ENCODE data around the gene SLC38A5.

The SLC38A5 gene

DNA sequence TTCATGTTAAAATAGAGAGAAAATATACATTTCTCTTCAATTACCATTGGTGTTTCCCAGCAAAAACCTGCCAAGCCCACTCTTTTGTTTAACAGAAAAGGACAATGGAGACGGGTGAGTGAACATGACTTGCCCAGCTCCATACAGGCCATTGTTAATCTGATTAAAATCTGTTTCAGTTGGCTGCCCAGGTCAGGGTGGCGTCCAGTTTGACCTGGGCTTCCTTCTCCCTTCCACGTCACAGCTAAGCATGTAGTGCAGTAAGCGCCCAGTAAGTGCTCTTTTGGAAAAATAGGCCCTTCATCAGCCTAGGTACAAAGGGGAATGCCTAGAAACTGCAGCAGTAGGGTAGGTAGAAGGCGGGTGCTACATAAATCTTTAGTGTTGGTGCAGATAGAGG lies 37.2 kb upstream of the SLC38A5 start:
- H3K27me3 Mint-ChIP-seq: peaks cover 3% of the 10 kb centered on the region
- intact Hi-C loops (cut with micrococcal nuclease): no loop called here
- H3K27ac Mint-ChIP-seq: no peak overlapping the region
- no peak overlapping the region for H3K4me3 Mint-ChIP-seq
- H3K36me3 Mint-ChIP-seq (ENCODE audit: low read depth): peaks cover 5% of the 10 kb centered on the region
- peaks cover 15% of the 10 kb centered on the region for H3K4me1 Mint-ChIP-seq (ENCODE audit: low read depth)
- H3K9me3 Mint-ChIP-seq: no peaks in the 10 kb centered on the region

DNA sequence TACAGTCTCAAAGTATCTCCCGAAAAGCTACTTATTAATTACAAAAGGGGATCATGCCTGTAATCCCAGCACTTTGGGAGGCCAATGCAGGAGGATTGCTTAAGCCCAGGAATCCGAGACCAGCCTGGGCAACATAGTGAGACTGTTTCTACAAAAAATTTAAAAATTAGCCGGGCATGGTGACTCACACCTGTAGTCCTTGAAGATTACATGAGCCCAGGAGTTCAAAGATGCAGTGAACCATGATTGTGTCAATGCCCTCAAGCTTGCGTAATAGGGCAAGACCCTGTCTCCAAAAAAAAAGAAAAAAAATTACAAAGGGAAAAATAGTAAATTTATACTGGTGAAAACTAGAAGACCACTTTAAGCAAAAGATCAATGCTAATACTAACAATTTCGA lies 35.4 kb upstream of the SLC38A5 start:
- Mint-ChIP-seq H3K27me3 (peaks cover 3% of the 10 kb centered on the region), H3K9me3 (no peaks in the 10 kb centered on the region), H3K36me3 (ENCODE audit: low read depth) (no peaks in the 10 kb centered on the region), H3K4me1 (ENCODE audit: low read depth) (peaks cover 11% of the 10 kb centered on the region), H3K27ac (no peak overlapping the region), H3K4me3 (no peak overlapping the region)
- intact Hi-C loops (cut with micrococcal nuclease): no loop called here

DNA sequence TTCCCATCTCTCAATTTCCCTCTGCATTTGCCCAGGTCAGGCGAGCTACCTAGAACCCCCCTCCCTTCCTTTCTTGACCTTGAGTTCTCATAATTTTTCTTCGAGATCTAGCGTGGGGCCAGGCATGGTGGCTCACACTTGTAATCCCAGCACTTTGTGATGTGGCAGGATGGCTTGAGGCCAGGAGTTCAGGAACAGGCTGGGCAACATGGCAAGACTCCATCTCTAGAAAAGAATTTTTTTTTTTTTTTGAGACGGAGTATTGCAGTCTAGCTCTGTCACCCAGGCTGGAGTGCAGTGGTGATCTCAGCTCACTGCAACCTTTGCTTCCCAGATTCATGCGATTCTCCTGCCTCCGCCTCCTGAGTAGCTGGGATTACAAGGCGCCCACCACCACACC lies 34.2 kb upstream of the SLC38A5 start:
- H3K27ac Mint-ChIP-seq: no peak overlapping the region
- H3K4me3 Mint-ChIP-seq: no peak overlapping the region
- intact Hi-C loops (cut with micrococcal nuclease): no loop called here
- H3K36me3 Mint-ChIP-seq (ENCODE audit: low read depth): no peaks in the 10 kb centered on the region
- peaks cover 2% of the 10 kb centered on the region for H3K4me1 Mint-ChIP-seq (ENCODE audit: low read depth)
- peaks cover 3% of the 10 kb centered on the region for H3K27me3 Mint-ChIP-seq
- H3K9me3 Mint-ChIP-seq: no peaks in the 10 kb centered on the region

DNA sequence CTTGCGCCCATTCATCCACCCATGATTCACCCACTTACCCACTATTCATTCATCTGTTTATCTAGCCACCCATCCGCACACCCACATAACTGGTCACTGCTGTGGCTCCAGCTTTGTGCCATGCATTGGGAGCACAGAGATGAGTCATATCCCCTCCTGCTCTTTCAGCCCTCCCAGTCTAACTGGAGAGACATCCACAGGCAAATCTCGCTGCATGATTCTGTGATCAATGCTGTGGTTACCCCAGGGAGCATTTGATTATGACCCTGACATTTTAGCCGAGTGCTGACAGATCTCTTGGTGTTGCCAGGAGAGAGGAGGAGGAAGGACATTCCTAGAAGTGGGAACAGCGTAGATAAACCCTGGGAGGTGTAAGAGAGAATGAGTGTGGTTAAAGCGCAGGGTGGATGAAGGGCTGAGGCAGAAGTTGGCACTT lies 28.3 kb upstream of the SLC38A5 start:
- H3K4me1 Mint-ChIP-seq (ENCODE audit: low read depth): peaks cover 8% of the 10 kb centered on the region
- H3K36me3 Mint-ChIP-seq (ENCODE audit: low read depth): no peaks in the 10 kb centered on the region
- intact Hi-C loops (cut with micrococcal nuclease): no loop called here

DNA sequence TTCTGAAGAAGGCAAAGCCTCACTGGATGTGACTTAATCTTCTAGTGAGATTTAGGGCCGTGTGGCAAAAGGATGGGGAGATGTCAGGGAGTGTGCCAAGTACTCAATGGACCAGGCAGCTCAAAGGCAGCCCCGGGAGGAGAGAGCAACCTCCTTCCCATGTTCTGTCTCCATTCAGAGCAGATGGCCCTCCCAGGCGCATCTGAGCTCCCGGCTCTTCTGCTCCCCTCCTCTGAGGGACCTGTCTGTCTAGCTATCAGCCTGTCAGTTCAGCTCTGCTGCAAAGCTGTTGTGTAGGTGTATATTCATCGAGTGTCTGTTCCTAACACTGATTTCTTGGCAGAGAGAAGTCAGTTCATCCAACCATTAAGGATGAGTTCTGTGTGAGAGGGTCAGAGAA lies 27.8 kb upstream of the SLC38A5 start:
- Mint-ChIP-seq H3K27me3 (no peaks in the 10 kb centered on the region), H3K9me3 (no peaks in the 10 kb centered on the region), H3K4me3 (no peak overlapping the region), H3K36me3 (ENCODE audit: low read depth) (no peaks in the 10 kb centered on the region), H3K27ac (no peak overlapping the region), H3K4me1 (ENCODE audit: low read depth) (peaks cover 8% of the 10 kb centered on the region)
- intact Hi-C loops (cut with micrococcal nuclease): no loop called here

More for the DNA sequence above, 28.3 kb upstream of the SLC38A5 start:
- H3K27ac Mint-ChIP-seq: no peak overlapping the region
- H3K4me3 Mint-ChIP-seq: no peak overlapping the region
- no peaks in the 10 kb centered on the region for H3K9me3 Mint-ChIP-seq
- H3K27me3 Mint-ChIP-seq: no peaks in the 10 kb centered on the region

DNA sequence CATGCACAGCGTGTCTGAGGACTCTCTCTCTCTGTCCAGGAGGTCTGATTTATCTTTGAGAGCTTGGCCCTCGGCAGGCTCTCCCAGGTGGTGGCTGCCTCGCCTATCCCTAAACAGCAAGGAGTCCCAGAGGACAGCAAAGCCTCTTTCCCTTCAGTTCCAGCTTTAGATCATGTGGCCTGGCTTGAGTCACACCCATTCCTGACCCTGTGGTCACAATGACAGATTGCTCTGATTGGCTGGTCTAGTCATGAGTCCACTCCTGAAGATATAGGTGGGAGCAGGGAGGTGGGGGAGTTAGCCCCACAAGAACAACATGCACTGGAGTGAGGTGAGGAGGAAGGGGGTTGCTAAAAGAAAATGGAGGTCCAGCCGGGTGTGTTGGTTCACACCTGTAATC lies 26.6 kb upstream of the SLC38A5 start:
- Mint-ChIP-seq H3K9me3 (no peaks in the 10 kb centered on the region), H3K4me1 (ENCODE audit: low read depth) (peaks cover 17% of the 10 kb centered on the region), H3K27me3 (no peaks in the 10 kb centered on the region), H3K36me3 (ENCODE audit: low read depth) (no peaks in the 10 kb centered on the region), H3K4me3 (no peak overlapping the region), H3K27ac (no peak overlapping the region)
- intact Hi-C loops (cut with micrococcal nuclease): no loop called here

DNA sequence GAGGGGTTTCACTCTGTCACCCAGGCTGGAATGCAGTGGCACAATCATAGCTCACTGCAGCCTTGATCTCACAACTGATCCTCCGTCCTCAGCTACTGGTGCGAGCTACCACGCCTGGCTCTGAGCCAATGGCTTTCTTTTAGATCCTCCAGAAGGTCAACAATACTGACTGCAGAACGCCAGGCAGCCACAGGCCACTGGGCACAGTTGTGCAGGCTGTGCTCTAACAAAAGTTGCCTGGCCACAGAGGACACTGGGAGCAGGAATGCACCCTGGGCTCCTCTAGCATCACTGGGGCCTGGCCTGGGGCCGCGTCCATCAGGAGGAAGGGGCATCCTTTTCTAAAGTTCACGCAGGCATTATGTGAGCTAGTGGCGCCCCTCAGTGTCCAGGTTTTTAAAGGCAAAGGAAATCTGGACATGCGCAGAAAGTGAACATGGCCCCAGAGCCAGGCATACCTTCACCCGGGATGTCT lies 23.9 kb upstream of the SLC38A5 start:
- Mint-ChIP-seq H3K9me3 (no peaks in the 10 kb centered on the region), H3K4me3 (no peak overlapping the region), H3K27me3 (no peaks in the 10 kb centered on the region), H3K27ac (no peak overlapping the region), H3K4me1 (ENCODE audit: low read depth) (peaks cover 17% of the 10 kb centered on the region), H3K36me3 (ENCODE audit: low read depth) (no peaks in the 10 kb centered on the region)
- intact Hi-C loops (cut with micrococcal nuclease): no loop called here

DNA sequence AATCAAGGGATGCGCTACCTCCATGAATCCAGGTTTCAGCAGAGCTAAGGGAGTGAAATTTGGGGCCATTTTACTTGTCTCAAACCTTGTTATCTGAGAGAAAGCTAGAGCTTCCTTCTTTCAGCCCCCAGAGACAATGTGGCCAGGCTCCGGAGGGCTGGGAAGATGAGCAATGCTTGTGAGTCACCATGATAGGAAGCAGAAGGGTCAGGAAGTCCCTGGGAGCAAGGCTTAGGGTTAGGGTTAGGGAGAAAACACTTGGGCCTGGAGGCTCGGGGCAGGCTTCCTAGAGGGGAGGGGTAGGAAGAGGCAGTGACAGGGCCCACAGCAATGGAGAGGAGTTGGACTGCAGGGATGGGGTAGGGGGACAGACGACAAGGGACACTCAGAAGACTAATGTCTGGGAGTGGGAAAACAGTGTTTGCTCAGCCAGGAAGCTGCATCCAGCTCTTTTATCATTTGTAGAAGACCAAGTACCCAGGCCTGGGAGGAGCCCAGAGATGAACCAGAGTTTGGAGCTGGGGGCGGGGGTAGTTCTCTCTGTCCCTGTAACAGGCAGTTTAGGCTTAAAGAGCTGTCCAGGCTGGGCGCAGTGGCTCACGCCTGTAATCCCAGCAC lies 22.3 kb upstream of the SLC38A5 start:
- intact Hi-C loops (cut with micrococcal nuclease): no loop called here
- peaks cover under 1% of the 10 kb centered on the region for H3K36me3 Mint-ChIP-seq (ENCODE audit: low read depth)
- no peaks in the 10 kb centered on the region for H3K9me3 Mint-ChIP-seq
- peak overlapping the region; percentile 75 for H3K27ac Mint-ChIP-seq
- H3K4me3 Mint-ChIP-seq: no peak overlapping the region
- peaks cover 11% of the 10 kb centered on the region for H3K4me1 Mint-ChIP-seq (ENCODE audit: low read depth)
- no peaks in the 10 kb centered on the region for H3K27me3 Mint-ChIP-seq

DNA sequence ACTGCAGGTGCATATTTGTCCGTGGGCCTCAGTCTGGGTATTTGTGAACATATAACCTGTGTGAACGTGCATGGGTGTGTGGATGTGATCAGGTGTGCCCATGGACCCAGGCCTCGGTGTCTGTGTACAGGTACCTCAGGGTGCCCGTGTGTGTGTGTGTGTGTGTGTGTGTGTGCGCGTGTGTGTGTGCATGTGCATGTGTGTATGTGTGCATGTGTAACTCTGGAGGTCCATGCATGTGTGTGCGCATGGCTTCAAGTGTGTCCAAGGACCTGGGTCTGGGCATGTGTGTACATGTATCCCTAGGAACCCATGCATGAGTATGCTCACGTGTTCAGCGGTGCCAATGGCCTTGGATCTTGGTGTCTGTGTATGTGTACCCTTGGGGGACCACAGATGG lies 21.7 kb upstream of the SLC38A5 start:
- intact Hi-C loops (cut with micrococcal nuclease): no loop called here
- no peaks in the 10 kb centered on the region for H3K9me3 Mint-ChIP-seq
- peaks cover 6% of the 10 kb centered on the region for H3K36me3 Mint-ChIP-seq (ENCODE audit: low read depth)
- H3K27me3 Mint-ChIP-seq: no peaks in the 10 kb centered on the region
- H3K4me3 Mint-ChIP-seq: no peak overlapping the region
- peaks cover 15% of the 10 kb centered on the region for H3K4me1 Mint-ChIP-seq (ENCODE audit: low read depth)
- peak overlapping the region; percentile 75 for H3K27ac Mint-ChIP-seq

DNA sequence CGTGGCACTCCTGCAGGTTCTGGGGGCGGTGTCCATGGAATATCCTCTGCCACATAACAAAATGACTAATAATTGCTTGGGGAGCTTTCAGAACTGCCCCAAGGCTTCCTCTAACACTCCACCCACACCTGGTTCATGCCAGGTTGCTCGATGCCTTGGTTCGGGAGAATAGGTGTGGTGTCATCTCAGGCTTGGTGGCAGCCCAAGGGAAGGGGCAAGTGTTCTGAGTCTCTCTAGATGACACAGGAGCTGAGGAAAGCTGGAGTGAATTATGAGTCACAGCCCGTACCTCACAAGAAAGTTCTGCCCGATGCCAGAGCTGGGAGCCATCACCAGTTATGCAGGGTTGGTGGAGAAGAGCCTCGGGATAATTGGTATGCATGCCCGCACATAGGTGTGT lies 20.6 kb upstream of the SLC38A5 start:
- H3K27me3 Mint-ChIP-seq: no peaks in the 10 kb centered on the region
- intact Hi-C loops (cut with micrococcal nuclease): no loop called here
- no peak overlapping the region for H3K27ac Mint-ChIP-seq
- H3K36me3 Mint-ChIP-seq (ENCODE audit: low read depth): peaks cover 7% of the 10 kb centered on the region
- no peak overlapping the region for H3K4me3 Mint-ChIP-seq
- no peaks in the 10 kb centered on the region for H3K9me3 Mint-ChIP-seq
- H3K4me1 Mint-ChIP-seq (ENCODE audit: low read depth): peaks cover 15% of the 10 kb centered on the region

DNA sequence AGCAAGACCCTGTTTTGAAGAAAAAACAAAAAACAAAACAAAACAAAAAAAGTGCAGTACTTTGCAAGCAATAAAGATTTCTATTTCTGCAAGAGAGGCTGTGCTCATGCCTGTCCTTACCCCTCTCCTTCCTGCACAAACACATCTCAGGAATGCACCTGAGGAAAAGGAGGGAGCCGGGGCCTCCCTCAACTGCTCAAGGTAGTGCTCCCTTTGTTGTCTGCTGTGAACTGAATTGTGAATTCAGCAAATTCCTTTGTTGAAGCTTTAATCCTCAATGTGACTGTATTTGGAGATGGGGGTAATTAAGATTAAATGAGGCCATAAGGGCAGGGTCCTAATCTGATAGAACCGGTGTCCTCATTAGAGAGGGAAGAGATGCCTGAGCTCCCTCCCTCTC lies 19.8 kb upstream of the SLC38A5 start:
- Mint-ChIP-seq H3K27ac (no peak overlapping the region), H3K27me3 (no peaks in the 10 kb centered on the region), H3K4me3 (no peak overlapping the region), H3K4me1 (ENCODE audit: low read depth) (peaks cover 15% of the 10 kb centered on the region), H3K9me3 (no peaks in the 10 kb centered on the region), H3K36me3 (ENCODE audit: low read depth) (peaks cover 7% of the 10 kb centered on the region)
- intact Hi-C loops (cut with micrococcal nuclease): no loop called here

DNA sequence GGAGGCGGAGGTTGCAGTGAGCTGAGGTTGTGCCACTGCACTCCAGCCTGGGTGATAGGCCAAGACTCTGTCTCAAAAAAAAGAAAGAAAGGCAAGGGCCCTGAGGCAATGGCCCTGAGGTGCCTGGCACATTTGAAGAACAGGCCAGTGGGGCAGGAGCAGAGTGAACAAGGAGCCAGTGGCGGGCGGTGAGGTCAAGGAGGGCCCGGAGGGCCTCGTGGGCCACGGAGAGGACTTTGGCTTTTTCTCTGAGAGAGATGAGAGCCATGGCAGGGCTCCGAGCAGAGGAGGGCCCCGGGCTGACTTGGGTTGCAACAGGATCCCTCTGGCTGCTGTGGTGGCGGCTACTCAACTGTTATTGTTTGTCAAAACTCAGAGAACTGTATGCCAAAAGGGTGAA lies 19.2 kb upstream of the SLC38A5 start:
- Mint-ChIP-seq H3K9me3 (no peaks in the 10 kb centered on the region), H3K4me1 (ENCODE audit: low read depth) (peaks cover 15% of the 10 kb centered on the region), H3K4me3 (no peak overlapping the region), H3K36me3 (ENCODE audit: low read depth) (peaks cover 7% of the 10 kb centered on the region), H3K27ac (peak overlapping the region; percentile 20), H3K27me3 (no peaks in the 10 kb centered on the region)
- intact Hi-C loops (cut with micrococcal nuclease): no loop called here

DNA sequence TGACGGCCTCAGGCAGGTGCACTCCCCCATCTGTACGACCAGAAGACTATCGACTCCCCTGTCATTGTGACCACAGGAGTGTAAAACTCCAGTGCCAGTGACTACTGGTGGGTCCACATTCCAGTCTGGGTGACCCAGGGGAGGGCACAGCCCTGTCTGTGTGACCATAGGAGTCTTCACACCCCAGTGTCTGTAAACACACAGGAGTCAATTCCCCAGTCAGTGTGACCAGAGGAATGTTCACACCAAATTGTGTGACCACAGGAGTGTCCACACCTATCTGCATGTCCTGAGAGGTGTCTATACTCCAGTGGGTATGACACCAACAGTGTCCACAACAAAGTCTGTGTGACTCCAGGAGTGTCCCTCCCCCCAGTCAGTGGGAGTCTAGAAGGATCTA lies 18.0 kb upstream of the SLC38A5 start:
- Mint-ChIP-seq H3K4me3 (no peak overlapping the region), H3K27me3 (no peaks in the 10 kb centered on the region), H3K9me3 (no peaks in the 10 kb centered on the region), H3K27ac (peak overlapping the region; percentile 53), H3K4me1 (ENCODE audit: low read depth) (peaks cover 15% of the 10 kb centered on the region), H3K36me3 (ENCODE audit: low read depth) (peaks cover 14% of the 10 kb centered on the region)
- intact Hi-C loops (cut with micrococcal nuclease): no loop called here

DNA sequence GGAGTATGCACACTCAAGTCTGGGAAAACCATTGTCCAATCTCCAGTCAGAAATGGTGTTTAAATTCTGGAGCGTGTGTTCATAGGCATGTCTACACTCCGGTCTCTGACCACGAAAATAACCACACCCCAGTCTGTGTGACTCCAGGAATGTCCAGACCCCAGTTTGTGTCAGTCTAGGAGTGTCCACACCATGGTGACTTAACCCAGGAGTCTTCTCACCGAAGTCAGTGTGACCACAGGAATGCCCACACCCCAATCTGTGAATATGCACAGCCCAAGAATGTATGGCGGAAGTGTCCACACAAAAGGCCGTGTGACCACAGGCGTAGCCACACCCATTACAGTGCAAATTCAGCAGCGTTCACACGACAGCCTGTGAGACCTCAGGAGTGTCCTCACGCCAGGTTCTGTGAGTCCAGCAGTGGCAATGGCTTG lies 17.3 kb upstream of the SLC38A5 start:
- intact Hi-C loops (cut with micrococcal nuclease): no loop called here
- H3K27me3 Mint-ChIP-seq: no peaks in the 10 kb centered on the region
- no peak overlapping the region for H3K4me3 Mint-ChIP-seq
- no peaks in the 10 kb centered on the region for H3K9me3 Mint-ChIP-seq
- peaks cover 11% of the 10 kb centered on the region for H3K4me1 Mint-ChIP-seq (ENCODE audit: low read depth)
- H3K27ac Mint-ChIP-seq: peak overlapping the region; percentile 53
- H3K36me3 Mint-ChIP-seq (ENCODE audit: low read depth): peaks cover 20% of the 10 kb centered on the region

DNA sequence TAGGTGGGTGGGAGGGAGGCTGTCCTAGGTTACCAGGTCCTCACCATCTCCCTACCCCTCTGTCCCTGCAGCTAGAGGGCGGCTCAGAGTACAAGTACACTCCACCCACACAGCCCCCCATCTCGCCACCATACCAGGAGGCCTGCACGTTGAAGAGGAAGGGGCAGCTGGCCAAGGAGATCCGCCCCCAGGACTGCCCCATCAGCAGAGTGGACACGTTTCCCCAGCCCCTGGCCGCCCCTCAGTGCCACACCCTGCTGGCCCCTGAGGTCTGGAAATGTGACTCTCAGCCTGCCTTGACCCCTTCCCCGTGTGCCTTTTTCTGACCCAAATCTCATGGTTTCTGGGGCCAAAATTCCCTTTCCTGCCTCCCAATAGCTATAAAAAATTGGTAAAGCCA lies 12.5 kb upstream of the SLC38A5 start:
- Mint-ChIP-seq H3K27me3 (no peaks in the 10 kb centered on the region), H3K9me3 (no peaks in the 10 kb centered on the region), H3K4me3 (no peak overlapping the region), H3K4me1 (ENCODE audit: low read depth) (peaks cover 14% of the 10 kb centered on the region), H3K27ac (no peak overlapping the region), H3K36me3 (ENCODE audit: low read depth) (peaks cover 68% of the 10 kb centered on the region)
- intact Hi-C loops (cut with micrococcal nuclease): no loop called here

All from dendritic cell treated with granulocyte-macrophage colony-stimulating factor and Interleukin-4, amounts not matched to agents 40 ng/mL and 50 ng/mL, for 4 days (primary cell).